ENCODE results near the gene KIF3B.

- TF ChIP-seq CTCF (IDR thresholded peaks at IDR 0.05) (no peak), POLR2A (IDR thresholded peaks at IDR 0.05) (no peak)
Observed at GRCh38 chr20:32234135-32234808, 43.2 kb upstream of the KIF3B start.

All from adrenal gland (tissue), 5 donors.